ENCODE results near the gene CAVIN3.

DNA sequence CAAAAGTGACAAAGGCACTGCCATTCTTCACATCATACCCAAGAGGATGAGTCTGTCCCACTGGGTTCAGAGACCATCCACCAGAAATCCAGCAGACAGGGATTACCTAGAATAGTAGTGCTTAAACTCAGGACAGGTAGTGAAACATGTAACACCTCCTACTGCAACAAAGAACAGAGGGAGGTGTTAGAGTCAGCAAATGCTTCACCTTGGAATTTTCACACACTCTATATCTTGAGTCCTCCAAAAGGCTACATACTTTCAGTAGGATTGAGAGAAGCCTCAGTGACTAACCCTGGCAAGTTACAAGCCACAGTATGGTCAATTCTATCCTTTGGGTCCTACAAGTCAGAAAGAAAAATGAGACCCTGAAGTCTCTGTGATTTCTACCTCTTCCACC lies 6.0 kb upstream of the CAVIN3 start:
- TF ChIP-seq POLR2A (IDR thresholded peaks at IDR 0.05; ENCODE audit: low read depth) (no peak), EP300 (IDR thresholded peaks at IDR 0.05) (no peak), CTCF (IDR thresholded peaks at IDR 0.05) (no peak), POLR2AphosphoS5 (IDR thresholded peaks at IDR 0.05) (no peak)
